Neural cell (in vitro differentiated cells): ENCODE measurements around the gene ELOB. TPM values are rescaled to one million over a fixed set of nuclear protein-coding genes. Genes with fewer than 3 reads are reported as not detected.

Experiments
- H2AFZ ChIP-seq: fragments of 200-600, 300-800 bp; sonication (generic), shearing (Covaris generic); 2 replicates; pipeline ENCODE4 v1.6.0; 2014; ENCODE audit warnings: low read depth, mild to moderate bottlenecking, antibody characterized with exemption, low read length, moderate library complexity
- H3F3A ChIP-seq: fragments of 200-600 bp; shearing (Covaris generic); 2 replicates; pipeline ENCODE4 v1.6.1; 2016; ENCODE audit warnings: mild to moderate bottlenecking, moderate library complexity, mixed read lengths, antibody characterized with exemption, low read length; ENCODE audit not compliant: insufficient read depth, poor library complexity, severe bottlenecking
- H3K27ac ChIP-seq: fragments of 200-600, 300-800 bp; sonication (generic), shearing (Covaris generic); 2 replicates; pipeline ENCODE4 v1.5.1; 2014; ENCODE audit warnings: mild to moderate bottlenecking, low read length, moderate library complexity
- H3K27me3 ChIP-seq: fragments of 300-800, 200-600 bp; sonication (generic), shearing (Covaris generic); 2 replicates; pipeline ENCODE4 v1.6.0; 2014; ENCODE audit warnings: mild to moderate bottlenecking, low read depth, low read length, moderate library complexity; ENCODE audit not compliant: insufficient read depth
- H3K36me3 ChIP-seq: fragments of 300-800, 200-600 bp; sonication (generic), shearing (Covaris generic); 2 replicates; pipeline ENCODE4 v1.5.1; 2014; ENCODE audit warnings: mild to moderate bottlenecking, antibody characterized with exemption, low read length, moderate library complexity; ENCODE audit not compliant: insufficient read depth
- H3K4me2 ChIP-seq: fragments of 300-800, 200-600 bp; sonication (generic), shearing (Covaris generic); 2 replicates; pipeline ENCODE4 v1.6.0; 2014; ENCODE audit warnings: mild to moderate bottlenecking, low read length
- H3K4me3 ChIP-seq: fragments of 300-800, 200-600 bp; sonication (generic), shearing (Covaris generic); 2 replicates; pipeline ENCODE4 v1.5.1; 2014; ENCODE audit warnings: mild to moderate bottlenecking, low read length, moderate library complexity
- H3K79me2 ChIP-seq: fragments of 200-600 bp; shearing (Covaris generic); replicated peaks from 2 replicates; pipeline ENCODE4 v1.6.0; 2014; ENCODE audit warnings: mild to moderate bottlenecking, low read length, moderate library complexity; ENCODE audit not compliant: insufficient read depth
- H3K9ac ChIP-seq: fragments of 300-800, 200-600 bp; sonication (generic), shearing (Covaris generic); 2 replicates; pipeline ENCODE4 v1.6.1; 2016; ENCODE audit warnings: mild to moderate bottlenecking, low read length, mixed read lengths
- H3K9me2 ChIP-seq: fragments of 200-600 bp; shearing (Covaris generic); 2 replicates; pipeline ENCODE4 v1.6.1; 2016; ENCODE audit warnings: mild to moderate bottlenecking, low read length, mixed read lengths; ENCODE audit not compliant: insufficient read depth
- H3K9me3 ChIP-seq: fragments of 200-600, 300-800 bp; sonication (generic), shearing (Covaris generic); 2 replicates; pipeline ENCODE4 v1.6.1; 2016; ENCODE audit warnings: mild to moderate bottlenecking, mixed run types, low read length, moderate library complexity, mixed read lengths
- H4K20me1 ChIP-seq: fragments of 200-600 bp; shearing (Covaris generic); 2 replicates; pipeline ENCODE4 v1.6.1; 2016; ENCODE audit warnings: mild to moderate bottlenecking, mixed run types; ENCODE audit not compliant: insufficient read depth
- EP300 ChIP-seq: fragments of 450-650 bp; conservative IDR thresholded peaks from 2 replicates; pipeline ENCODE4 v1.6.1; 2014; ENCODE audit warnings: antibody characterized with exemption, mild to moderate bottlenecking, moderate library complexity; ENCODE audit not compliant: poor library complexity, severe bottlenecking
- EZH2 ChIP-seq: fragments of 200-600, 300-800 bp; shearing (Covaris generic), sonication (generic); IDR thresholded peaks from 2 replicates; pipeline ENCODE4 v1.6.1; 2014; ENCODE audit warnings: antibody characterized with exemption, low read length, borderline replicate concordance, mild to moderate bottlenecking; ENCODE audit not compliant: insufficient read depth, poor library complexity, severe bottlenecking
- MXI1 ChIP-seq: fragments of 450-650 bp; conservative IDR thresholded peaks from 2 replicates; pipeline ENCODE4 v1.6.1; 2014; ENCODE audit warnings: antibody characterized with exemption, mild to moderate bottlenecking; ENCODE audit not compliant: poor library complexity, severe bottlenecking
- POLR2AphosphoS5 ChIP-seq: IDR thresholded peaks from 2 replicates; pipeline ENCODE4 v1.6.1; 2012
- RAD21 ChIP-seq: fragments of 450-650 bp; conservative IDR thresholded peaks from 2 replicates; pipeline ENCODE4 v1.6.1; 2014; ENCODE audit warnings: antibody characterized with exemption, mild to moderate bottlenecking, moderate library complexity
- SMC3 ChIP-seq: fragments of 450-650 bp; conservative IDR thresholded peaks from 2 replicates; pipeline ENCODE4 v1.6.1; 2014; ENCODE audit warnings: antibody characterized with exemption, mild to moderate bottlenecking, moderate library complexity; ENCODE audit not compliant: poor library complexity
- TAF1 ChIP-seq: IDR thresholded peaks from 2 replicates; pipeline ENCODE4 v1.6.1; 2012; ENCODE audit warnings: low read depth
- polyA plus RNA-seq: library from polyadenylated mRNA; depleted of rRNA; stranded (reverse); fragments of >200 nt; gene quantifications from 2 replicates; pipeline ENCODE4 v1.2.3, GENCODE V29; 2014
- TF ChIP-seq, protein P1 (sequence below): IDR thresholded peaks from 2 replicates; pipeline ENCODE4 v1.6.1; 2012; ENCODE audit warnings: borderline replicate concordance
- TF ChIP-seq, protein P2 (sequence below): fragments of 450-650 bp; IDR thresholded peaks from 2 replicates; pipeline ENCODE4 v1.5.1; 2014; ENCODE audit warnings: antibody characterized with exemption, mild to moderate bottlenecking, moderate library complexity; ENCODE audit not compliant: poor library complexity, severe bottlenecking

Gene ELOB
- polyA plus RNA-seq, 1 donor from 2014 or later = 513 TPM

DNA sequence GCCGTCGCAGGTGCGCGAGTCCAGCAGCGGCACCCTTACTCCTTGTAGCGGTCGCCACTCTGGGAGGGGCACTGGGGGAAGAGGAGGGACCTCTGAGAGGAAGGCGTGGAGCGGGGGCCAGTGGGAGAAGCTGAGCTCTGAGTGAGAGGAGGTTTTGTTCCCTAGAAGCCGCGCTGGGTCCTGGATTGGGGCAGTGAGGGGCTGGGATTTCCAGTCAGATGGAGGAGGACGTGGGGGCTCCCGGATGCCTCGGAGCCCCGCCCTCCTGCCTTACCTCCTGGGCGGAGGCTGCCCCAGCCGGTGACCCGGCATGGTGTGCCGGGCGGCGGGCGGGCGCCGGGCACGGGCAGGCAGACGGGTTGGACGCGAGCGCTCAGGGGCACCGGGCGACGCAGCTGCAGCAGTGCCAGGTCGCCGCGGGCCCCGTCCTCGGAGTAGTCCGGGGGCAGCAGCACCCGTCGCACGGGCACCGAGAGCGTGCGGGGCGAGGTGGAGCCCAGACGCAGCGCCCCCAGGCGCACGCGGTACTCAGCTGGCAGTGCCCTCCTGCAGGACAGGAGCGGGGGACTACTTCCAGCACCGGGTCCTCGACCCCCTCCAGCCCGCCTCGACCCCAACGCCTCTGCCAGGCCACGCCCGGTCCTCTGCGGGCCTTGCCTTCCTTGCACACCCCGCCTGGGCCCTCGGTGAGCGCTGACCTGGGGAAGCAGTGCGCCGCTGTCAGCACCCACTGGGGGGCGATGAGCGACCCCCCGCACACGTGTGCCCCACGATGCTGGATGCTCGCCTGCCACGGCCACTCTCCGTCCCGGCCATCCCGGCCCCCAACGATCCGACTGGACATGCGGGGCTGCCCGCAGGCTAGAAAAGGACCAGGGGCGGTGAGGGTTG is 8.3 kb upstream of the ELOB start:
- H2AFZ ChIP-seq = no peak overlapping the region
- H3F3A ChIP-seq = no peaks in the 10 kb centered on the region
- no peak overlapping the region for H3K27ac ChIP-seq
- H3K4me3 ChIP-seq = no peak overlapping the region
- H3K9me2 ChIP-seq = no peaks in the 10 kb centered on the region
- TF ChIP-seq, protein P1, sequence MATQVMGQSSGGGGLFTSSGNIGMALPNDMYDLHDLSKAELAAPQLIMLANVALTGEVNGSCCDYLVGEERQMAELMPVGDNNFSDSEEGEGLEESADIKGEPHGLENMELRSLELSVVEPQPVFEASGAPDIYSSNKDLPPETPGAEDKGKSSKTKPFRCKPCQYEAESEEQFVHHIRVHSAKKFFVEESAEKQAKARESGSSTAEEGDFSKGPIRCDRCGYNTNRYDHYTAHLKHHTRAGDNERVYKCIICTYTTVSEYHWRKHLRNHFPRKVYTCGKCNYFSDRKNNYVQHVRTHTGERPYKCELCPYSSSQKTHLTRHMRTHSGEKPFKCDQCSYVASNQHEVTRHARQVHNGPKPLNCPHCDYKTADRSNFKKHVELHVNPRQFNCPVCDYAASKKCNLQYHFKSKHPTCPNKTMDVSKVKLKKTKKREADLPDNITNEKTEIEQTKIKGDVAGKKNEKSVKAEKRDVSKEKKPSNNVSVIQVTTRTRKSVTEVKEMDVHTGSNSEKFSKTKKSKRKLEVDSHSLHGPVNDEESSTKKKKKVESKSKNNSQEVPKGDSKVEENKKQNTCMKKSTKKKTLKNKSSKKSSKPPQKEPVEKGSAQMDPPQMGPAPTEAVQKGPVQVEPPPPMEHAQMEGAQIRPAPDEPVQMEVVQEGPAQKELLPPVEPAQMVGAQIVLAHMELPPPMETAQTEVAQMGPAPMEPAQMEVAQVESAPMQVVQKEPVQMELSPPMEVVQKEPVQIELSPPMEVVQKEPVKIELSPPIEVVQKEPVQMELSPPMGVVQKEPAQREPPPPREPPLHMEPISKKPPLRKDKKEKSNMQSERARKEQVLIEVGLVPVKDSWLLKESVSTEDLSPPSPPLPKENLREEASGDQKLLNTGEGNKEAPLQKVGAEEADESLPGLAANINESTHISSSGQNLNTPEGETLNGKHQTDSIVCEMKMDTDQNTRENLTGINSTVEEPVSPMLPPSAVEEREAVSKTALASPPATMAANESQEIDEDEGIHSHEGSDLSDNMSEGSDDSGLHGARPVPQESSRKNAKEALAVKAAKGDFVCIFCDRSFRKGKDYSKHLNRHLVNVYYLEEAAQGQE = no peak
- no peak for TF ChIP-seq SMC3
- TF ChIP-seq, protein P2, sequence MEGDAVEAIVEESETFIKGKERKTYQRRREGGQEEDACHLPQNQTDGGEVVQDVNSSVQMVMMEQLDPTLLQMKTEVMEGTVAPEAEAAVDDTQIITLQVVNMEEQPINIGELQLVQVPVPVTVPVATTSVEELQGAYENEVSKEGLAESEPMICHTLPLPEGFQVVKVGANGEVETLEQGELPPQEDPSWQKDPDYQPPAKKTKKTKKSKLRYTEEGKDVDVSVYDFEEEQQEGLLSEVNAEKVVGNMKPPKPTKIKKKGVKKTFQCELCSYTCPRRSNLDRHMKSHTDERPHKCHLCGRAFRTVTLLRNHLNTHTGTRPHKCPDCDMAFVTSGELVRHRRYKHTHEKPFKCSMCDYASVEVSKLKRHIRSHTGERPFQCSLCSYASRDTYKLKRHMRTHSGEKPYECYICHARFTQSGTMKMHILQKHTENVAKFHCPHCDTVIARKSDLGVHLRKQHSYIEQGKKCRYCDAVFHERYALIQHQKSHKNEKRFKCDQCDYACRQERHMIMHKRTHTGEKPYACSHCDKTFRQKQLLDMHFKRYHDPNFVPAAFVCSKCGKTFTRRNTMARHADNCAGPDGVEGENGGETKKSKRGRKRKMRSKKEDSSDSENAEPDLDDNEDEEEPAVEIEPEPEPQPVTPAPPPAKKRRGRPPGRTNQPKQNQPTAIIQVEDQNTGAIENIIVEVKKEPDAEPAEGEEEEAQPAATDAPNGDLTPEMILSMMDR = no peak
- no peak for TF ChIP-seq EZH2
- no peak for TF ChIP-seq EP300
- TF ChIP-seq RAD21 = no peak
- no peaks in the 10 kb centered on the region for H3K9me3 ChIP-seq
- H3K36me3 ChIP-seq = no peaks in the 10 kb centered on the region
- no peaks in the 10 kb centered on the region for H4K20me1 ChIP-seq
- no peaks in the 10 kb centered on the region for H3K27me3 ChIP-seq
- H3K9ac ChIP-seq = no peak overlapping the region
- H3K79me2 ChIP-seq = no peaks in the 10 kb centered on the region
- H3K4me2 ChIP-seq = no peak overlapping the region

DNA sequence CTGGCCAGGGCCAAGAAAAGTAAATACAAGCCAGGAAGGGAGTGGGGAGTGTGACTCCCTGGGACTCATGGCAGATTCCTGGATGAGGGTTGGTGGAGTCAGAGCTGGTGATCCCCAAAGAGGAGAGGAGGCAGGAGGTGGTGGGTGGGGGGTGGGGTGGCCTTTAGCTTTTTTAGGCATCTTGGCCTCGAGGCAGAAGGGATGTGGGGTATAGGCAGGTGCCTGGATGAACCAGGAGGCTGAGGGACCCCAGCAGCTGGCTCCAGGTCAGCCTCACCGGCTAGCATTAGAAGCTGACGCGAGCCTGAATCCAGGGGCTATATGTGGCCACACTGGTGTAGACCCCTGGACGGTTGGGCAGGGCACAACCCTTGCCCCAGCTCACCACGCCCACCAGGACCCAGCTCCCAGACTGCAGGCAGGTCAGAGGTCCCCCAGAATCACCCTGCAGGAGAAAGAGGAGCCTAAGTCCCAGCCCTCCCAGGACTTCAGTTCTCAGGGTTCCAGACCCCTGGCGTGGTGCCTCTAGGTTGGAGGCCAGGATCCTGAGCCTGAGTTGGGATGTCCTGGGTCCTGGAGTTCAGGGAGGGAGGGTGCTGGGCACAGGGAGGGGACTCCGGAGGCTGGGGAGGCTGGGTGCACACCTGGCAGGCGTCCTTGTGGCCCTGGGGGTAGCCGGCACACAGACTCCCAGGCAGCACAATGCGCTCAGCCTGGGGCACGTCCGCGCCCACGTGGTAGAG is 7.4 kb upstream of the ELOB start:
- H3K4me3 ChIP-seq = no peak overlapping the region
- no peaks in the 10 kb centered on the region for H4K20me1 ChIP-seq
- no peaks in the 10 kb centered on the region for H3K9me3 ChIP-seq
- H3K9ac ChIP-seq = no peak overlapping the region
- H3K4me2 ChIP-seq = no peak overlapping the region
- TF ChIP-seq POLR2AphosphoS5 (no peak), MXI1 (no peak), SMC3 (no peak), EZH2 (no peak), RAD21 (no peak), TAF1 (no peak), EP300 (no peak)
- TF ChIP-seq, protein P1 = no peak
- TF ChIP-seq, protein P2 = no peak
- H3K9me2 ChIP-seq = no peaks in the 10 kb centered on the region
- H2AFZ ChIP-seq = no peak overlapping the region
- H3K27ac ChIP-seq = no peak overlapping the region
- H3K79me2 ChIP-seq = no peaks in the 10 kb centered on the region
- no peaks in the 10 kb centered on the region for H3K27me3 ChIP-seq
- no peaks in the 10 kb centered on the region for H3F3A ChIP-seq
- no peaks in the 10 kb centered on the region for H3K36me3 ChIP-seq
